ENCODE data around the gene ASPSCR1. TPM values are rescaled to one million over a fixed set of nuclear protein-coding genes. Genes with fewer than 3 reads are reported as not detected.

The ASPSCR1 gene
- total and polyA plus RNA-seq, 2 of the 13 experiments (the other 11 are each of a cell fraction or from before 2014, with no cell fraction given), result 274 to 314 TPM

DNA sequence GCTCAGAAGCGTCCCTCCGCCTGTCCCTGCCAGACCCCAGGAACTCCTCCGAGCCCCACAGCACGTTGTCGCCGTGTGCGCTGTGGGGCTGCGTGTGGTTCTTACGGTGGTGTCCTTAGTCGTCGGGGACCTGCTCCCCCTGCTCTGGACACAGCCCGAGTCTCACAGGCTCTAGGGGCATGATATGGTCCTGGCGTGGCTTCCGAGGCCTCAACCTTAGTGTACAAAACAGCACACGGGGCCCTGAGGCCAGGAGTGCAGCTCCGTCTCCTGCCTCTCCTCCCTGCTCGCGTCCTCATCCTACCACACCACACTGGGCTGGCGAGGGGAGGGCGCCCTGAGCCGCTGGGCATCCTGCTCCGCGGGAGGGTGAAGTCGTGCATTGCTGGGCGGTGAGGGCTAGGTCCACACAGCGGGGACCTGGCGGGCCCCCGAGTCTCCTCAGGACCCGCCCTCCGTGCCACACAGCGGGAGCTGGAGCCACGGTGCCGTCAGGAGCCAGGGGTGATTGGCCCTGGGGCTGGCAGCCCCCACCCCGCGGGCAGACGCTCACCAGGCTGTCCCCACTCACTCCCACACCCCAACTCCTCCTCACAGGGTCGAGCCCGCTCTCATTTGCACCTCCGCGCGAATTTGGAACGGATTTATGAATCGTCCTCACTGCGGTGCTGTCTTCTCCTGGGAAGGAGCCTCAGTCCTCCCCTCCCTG, 48.7 kb upstream of the ASPSCR1 start (continued):
- TF ChIP-seq, protein P1, sequence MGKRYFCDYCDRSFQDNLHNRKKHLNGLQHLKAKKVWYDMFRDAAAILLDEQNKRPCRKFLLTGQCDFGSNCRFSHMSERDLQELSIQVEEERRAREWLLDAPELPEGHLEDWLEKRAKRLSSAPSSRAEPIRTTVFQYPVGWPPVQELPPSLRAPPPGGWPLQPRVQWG (CRISPR knock-in tag; IDR thresholded peaks at IDR 0.05; ENCODE audit: borderline replicate concordance, low read depth), result no peak
- TF ChIP-seq, protein P2, sequence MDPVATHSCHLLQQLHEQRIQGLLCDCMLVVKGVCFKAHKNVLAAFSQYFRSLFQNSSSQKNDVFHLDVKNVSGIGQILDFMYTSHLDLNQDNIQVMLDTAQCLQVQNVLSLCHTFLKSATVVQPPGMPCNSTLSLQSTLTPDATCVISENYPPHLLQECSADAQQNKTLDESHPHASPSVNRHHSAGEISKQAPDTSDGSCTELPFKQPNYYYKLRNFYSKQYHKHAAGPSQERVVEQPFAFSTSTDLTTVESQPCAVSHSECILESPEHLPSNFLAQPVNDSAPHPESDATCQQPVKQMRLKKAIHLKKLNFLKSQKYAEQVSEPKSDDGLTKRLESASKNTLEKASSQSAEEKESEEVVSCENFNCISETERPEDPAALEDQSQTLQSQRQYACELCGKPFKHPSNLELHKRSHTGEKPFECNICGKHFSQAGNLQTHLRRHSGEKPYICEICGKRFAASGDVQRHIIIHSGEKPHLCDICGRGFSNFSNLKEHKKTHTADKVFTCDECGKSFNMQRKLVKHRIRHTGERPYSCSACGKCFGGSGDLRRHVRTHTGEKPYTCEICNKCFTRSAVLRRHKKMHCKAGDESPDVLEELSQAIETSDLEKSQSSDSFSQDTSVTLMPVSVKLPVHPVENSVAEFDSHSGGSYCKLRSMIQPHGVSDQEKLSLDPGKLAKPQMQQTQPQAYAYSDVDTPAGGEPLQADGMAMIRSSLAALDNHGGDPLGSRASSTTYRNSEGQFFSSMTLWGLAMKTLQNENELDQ (CRISPR knock-in tag; IDR thresholded peaks at IDR 0.05; ENCODE audit: borderline replicate concordance), result no peak
- TF ChIP-seq ZNF790 (CRISPR knock-in tag; IDR thresholded peaks at IDR 0.05; ENCODE audit: borderline replicate concordance), result no peak
- peak; percentile 41; the same call in 1 of the 2 replicates for TF ChIP-seq ZNF605 (CRISPR knock-in tag; IDR thresholded peaks at IDR 0.05)
- TF ChIP-seq, protein P3, sequence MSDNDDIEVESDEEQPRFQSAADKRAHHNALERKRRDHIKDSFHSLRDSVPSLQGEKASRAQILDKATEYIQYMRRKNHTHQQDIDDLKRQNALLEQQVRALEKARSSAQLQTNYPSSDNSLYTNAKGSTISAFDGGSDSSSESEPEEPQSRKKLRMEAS (IDR thresholded peaks at IDR 0.05), result no peak; the same call in 1 of the 2 replicates
- TF ChIP-seq JARID2 (CRISPR knock-in tag; IDR thresholded peaks at IDR 0.05; ENCODE audit: insufficient replicate concordance), result no peak
- peak; percentile 48; the same call in 1 of the 2 replicates for TF ChIP-seq ZNF253 (CRISPR knock-in tag; IDR thresholded peaks at IDR 0.05; ENCODE audit: borderline replicate concordance)
- TF ChIP-seq HNRNPL (IDR thresholded peaks at IDR 0.05; ENCODE audit: low read depth, low read length), result peak; percentile 81; the same call in 1 of the 2 replicates
- TF ChIP-seq, protein P4, sequence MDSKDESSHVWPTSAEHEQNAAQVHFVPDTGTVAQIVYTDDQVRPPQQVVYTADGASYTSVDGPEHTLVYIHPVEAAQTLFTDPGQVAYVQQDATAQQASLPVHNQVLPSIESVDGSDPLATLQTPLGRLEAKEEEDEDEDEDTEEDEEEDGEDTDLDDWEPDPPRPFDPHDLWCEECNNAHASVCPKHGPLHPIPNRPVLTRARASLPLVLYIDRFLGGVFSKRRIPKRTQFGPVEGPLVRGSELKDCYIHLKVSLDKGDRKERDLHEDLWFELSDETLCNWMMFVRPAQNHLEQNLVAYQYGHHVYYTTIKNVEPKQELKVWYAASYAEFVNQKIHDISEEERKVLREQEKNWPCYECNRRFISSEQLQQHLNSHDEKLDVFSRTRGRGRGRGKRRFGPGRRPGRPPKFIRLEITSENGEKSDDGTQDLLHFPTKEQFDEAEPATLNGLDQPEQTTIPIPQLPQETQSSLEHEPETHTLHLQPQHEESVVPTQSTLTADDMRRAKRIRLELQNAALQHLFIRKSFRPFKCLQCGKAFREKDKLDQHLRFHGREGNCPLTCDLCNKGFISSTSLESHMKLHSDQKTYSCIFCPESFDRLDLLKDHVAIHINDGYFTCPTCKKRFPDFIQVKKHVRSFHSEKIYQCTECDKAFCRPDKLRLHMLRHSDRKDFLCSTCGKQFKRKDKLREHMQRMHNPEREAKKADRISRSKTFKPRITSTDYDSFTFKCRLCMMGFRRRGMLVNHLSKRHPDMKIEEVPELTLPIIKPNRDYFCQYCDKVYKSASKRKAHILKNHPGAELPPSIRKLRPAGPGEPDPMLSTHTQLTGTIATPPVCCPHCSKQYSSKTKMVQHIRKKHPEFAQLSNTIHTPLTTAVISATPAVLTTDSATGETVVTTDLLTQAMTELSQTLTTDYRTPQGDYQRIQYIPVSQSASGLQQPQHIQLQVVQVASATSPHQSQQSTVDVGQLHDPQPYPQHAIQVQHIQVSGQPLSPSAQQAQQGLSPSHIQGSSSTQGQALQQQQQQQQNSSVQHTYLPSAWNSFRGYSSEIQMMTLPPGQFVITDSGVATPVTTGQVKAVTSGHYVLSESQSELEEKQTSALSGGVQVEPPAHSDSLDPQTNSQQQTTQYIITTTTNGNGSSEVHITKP (CRISPR knock-in tag; IDR thresholded peaks at IDR 0.05; ENCODE audit: low read depth), result 0 out of 2 replicates have a peak, but pooled peaks have one; percentile 50
- TF ChIP-seq SNAI1 (CRISPR knock-in tag; IDR thresholded peaks at IDR 0.05; ENCODE audit: borderline replicate concordance), result no peak
- TF ChIP-seq RXRB (CRISPR knock-in tag; IDR thresholded peaks at IDR 0.05; ENCODE audit: borderline replicate concordance), result no peak
- no peak for TF ChIP-seq SOX13 (IDR thresholded peaks at IDR 0.05)
- TF ChIP-seq SOX13 (CRISPR knock-in tag; conservative IDR thresholded peaks at IDR 0.05 in 1 of 2, IDR thresholded peaks at IDR 0.05 in 1 of 2), result no peak
- TF ChIP-seq, protein P5, sequence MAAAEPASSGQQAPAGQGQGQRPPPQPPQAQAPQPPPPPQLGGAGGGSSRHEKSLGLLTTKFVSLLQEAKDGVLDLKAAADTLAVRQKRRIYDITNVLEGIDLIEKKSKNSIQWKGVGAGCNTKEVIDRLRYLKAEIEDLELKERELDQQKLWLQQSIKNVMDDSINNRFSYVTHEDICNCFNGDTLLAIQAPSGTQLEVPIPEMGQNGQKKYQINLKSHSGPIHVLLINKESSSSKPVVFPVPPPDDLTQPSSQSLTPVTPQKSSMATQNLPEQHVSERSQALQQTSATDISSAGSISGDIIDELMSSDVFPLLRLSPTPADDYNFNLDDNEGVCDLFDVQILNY (CRISPR knock-in tag; conservative IDR thresholded peaks at IDR 0.05), result no peak
- no peak for TF ChIP-seq KDM6A (CRISPR knock-in tag; IDR thresholded peaks at IDR 0.05; ENCODE audit: low read depth)
- no peak for TF ChIP-seq ZNF781 (CRISPR knock-in tag; IDR thresholded peaks at IDR 0.05; ENCODE audit: borderline replicate concordance, not compliant biosample characterization)
- TF ChIP-seq, protein P6, sequence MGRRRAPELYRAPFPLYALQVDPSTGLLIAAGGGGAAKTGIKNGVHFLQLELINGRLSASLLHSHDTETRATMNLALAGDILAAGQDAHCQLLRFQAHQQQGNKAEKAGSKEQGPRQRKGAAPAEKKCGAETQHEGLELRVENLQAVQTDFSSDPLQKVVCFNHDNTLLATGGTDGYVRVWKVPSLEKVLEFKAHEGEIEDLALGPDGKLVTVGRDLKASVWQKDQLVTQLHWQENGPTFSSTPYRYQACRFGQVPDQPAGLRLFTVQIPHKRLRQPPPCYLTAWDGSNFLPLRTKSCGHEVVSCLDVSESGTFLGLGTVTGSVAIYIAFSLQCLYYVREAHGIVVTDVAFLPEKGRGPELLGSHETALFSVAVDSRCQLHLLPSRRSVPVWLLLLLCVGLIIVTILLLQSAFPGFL (CRISPR knock-in tag; IDR thresholded peaks at IDR 0.05), result no peak
- peak; percentile 13 for TF ChIP-seq MYC (CRISPR knock-in tag; IDR thresholded peaks at IDR 0.05; ENCODE audit: borderline replicate concordance)
- no peak for TF ChIP-seq SIX4 (CRISPR knock-in tag; IDR thresholded peaks at IDR 0.05)
